Smooth muscle cell of bladder (primary cell): ENCODE measurements around the gene SHISA6. TPM values are rescaled to one million over a fixed set of nuclear protein-coding genes. Genes with fewer than 3 reads are reported as not detected.

Source experiments
- total RNA-seq: library from RNA; depleted of rRNA; stranded (reverse); fragments of >200 nt; gene quantifications from 2 replicates; pipeline ENCODE4 v1.2.3, GENCODE V29; 2014

Gene SHISA6
- not detected in 2 replicates for total RNA-seq

DNA sequence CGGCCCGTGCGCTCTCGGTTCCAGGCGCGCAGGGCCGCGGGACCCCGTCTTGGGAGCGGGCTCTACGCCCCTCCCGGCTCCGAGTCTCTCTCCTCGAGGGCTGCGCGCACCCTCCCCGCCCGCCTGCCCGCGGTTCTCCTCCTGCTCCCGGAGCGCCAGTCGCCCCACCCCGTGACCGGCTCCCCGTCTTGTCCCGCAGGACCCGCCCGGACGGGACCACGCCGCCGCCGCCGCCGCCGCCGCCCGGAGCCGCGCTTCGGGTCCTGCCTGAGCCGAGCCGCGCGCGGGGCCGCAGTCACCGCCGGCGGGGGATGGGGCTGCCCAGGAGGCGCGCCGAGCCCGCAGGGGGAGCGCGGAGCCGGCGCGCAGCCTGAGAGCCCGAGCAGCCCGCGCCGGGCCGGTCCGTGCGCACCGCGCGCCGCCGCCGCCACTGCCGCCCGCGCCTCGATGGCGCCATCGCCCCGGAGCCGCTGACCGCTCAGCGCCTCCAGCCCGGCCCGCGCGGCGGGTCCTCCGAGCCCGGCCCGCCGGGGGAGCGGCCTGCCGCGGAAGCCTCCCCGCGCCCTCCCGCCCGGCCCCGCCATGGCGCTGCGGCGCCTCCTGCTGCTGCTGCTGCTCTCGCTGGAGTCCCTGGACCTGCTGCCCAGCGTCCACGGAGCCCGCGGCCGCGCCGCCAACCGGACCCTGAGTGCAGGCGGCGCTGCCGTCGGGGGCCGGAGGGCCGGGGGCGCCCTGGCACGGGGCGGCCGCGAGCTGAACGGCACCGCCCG, at the start of gene SHISA6:
Gene SHISA6 (plus strand): TSS at position 373 of the 770 bp plus-strand sequence.

GRCh38 chr17:11598274-11599221, 357.5 kb downstream of the SHISA6 start, which contains the start of gene DNAH9:
TSS of gene DNAH9 (plus strand) at chr17:11598470. CDS start at chr17:11598499, 29 bp downstream.

